ENCODE measurements around the gene C5orf58. TPM values are rescaled to one million over a fixed set of nuclear protein-coding genes. Genes with fewer than 3 reads are reported as not detected.

The C5orf58 gene
- total and polyA plus RNA-seq, 12 donors: 0.39 to 0.80 TPM; not detected in 10

- Histone ChIP-seq H3K27ac (no peak overlapping the region), H3K4me1 (replicated peaks in 1 of 2) (peaks cover 1 to 14% of the 10 kb centered on the region in 2 donors), H3K27me3 (no peaks in the 10 kb centered on the region), H3K36me3 (replicated peaks in 1 of 2) (no peaks in the 10 kb centered on the region), H3K9me3 (replicated peaks in 1 of 3) (no peaks in the 10 kb centered on the region), H3K4me3 (no peak overlapping the region)
- intact Hi-C loops (cut with DNase I): loop anchor here in 1 of 2 donors (10.0 kb wide), 1 partner anchor 141 kb away; no protein-coding TSS in a partner anchor
- 62 to 82% (median 72%) methylated on average over 6 to 8 of the region's 8 CpGs for WGBS, 4 donors
- DNase-seq: peak in 1 of 7 donors; percentile 29
- no peak for TF ChIP-seq POLR2A (IDR thresholded peaks at IDR 0.05)
- no peak for TF ChIP-seq CTCF (IDR thresholded peaks at IDR 0.05)
Measured at GRCh38 chr5:170273968-170274710, 41.4 kb downstream of the C5orf58 start.

DNA sequence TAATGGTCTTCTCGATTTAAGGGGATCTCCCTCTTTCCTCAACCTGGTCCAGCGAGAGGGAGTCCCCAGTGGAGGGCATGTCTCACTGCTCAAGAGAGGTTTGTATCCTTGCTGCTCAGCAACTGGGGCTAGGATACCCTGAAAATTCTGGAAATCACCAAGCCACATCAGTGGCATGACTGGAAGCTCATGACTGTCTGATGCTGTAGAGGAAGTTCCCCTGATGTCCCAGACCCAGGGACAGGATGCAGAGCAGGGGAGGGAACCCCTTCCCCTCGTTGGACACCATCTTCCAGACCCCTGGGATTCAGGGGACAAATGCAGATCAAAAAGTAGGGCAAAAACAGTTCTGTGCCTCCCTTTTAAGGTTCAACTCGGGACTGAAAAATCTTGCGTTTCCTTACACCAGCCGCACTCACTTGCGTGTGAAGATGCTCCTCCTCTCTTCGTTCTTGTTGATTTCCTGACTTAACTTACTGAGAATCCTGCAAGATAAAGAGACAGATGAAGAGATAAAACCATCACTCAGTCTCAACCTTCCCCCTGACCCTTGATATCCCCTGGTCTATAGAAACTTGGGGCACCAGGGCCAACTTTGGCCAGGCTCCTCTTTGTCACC, 42.7 kb downstream of the C5orf58 start:
- no peak for DNase-seq
- no peak overlapping the region for H3K4me3 ChIP-seq
- TF ChIP-seq POLR2A (IDR thresholded peaks at IDR 0.05) (no peak), CTCF (IDR thresholded peaks at IDR 0.05) (no peak)
- peaks cover 4 to 21% of the 10 kb centered on the region in 2 donors for H3K4me1 ChIP-seq (replicated peaks in 1 of 2)
- H3K36me3 ChIP-seq (replicated peaks in 1 of 2): no peaks in the 10 kb centered on the region
- no peaks in the 10 kb centered on the region for H3K27me3 ChIP-seq
- no peak overlapping the region for H3K27ac ChIP-seq
- intact Hi-C loops (cut with DNase I): loop anchor here in 1 of 2 donors (10.0 kb wide), 1 partner anchor 139 kb away; no protein-coding TSS in a partner anchor
- 67 to 76% (median 71%) methylated on average over 6 to 8 of the region's 8 CpGs for WGBS, 4 donors
- H3K9me3 ChIP-seq (replicated peaks in 1 of 3): no peaks in the 10 kb centered on the region

DNA sequence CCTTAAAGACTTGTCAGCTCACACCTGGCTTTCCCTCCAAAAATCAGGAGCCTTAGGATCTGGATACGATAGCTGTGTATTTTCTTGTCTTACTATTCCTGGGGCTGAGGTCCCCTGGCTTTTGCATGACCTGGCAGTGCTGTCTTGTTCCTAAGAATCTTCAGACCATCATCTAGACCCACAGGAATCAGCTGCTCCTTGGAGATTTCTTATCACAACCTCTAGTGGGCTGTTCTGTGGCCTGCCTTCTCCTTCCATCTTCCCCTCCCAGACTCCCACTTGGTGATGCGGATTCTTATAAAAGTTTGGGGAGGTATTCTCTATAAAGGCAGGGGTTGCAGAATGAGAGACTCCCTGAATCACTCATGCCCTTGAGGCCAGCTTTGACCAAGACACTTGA, 43.4 kb downstream of the C5orf58 start:
- no peaks in the 10 kb centered on the region for H3K36me3 ChIP-seq (replicated peaks in 1 of 2)
- no peak for DNase-seq
- H3K4me3 ChIP-seq: no peak overlapping the region
- H3K4me1 ChIP-seq (replicated peaks in 1 of 2): peaks cover 4 to 23% of the 10 kb centered on the region in 2 donors
- no peak for TF ChIP-seq POLR2A (IDR thresholded peaks at IDR 0.05)
- TF ChIP-seq CTCF (IDR thresholded peaks at IDR 0.05): no peak
- H3K27ac ChIP-seq: no peak overlapping the region
- no peaks in the 10 kb centered on the region for H3K27me3 ChIP-seq
- no peaks in the 10 kb centered on the region for H3K9me3 ChIP-seq (replicated peaks in 1 of 3)
- intact Hi-C loops (cut with DNase I): loop anchor here in 1 of 2 donors (10.0 kb wide), 1 partner anchor 139 kb away; no protein-coding TSS in a partner anchor
- 75 to 87% (median 84%) methylated on average over 2 of the region's 2 CpGs for WGBS, 4 donors

DNA sequence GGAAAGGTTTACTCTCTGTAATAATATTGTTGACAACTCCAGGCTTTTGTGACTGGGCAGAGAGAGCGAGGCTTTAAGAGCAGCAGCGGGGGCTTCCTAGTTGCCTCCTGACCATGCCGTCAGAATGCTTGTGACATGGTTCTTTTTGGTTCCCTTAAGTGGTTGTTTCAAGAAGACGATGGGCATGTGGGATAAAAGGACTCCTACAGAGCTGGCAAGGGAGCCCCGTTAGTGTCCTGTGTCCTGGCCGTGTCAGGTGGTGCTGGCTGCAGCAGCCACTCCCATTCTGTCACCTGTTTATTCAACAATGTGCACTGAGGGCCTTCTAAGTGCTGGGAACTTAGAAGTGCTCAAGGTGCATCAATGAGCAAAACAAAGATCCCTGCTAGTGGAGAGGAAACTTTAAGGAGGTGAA, 45.1 kb downstream of the C5orf58 start:
- WGBS, 4 donors: 55 to 66% (median 64%) methylated on average over 5 to 6 of the region's 6 CpGs
- TF ChIP-seq CTCF (IDR thresholded peaks at IDR 0.05) (no peak), POLR2A (IDR thresholded peaks at IDR 0.05) (no peak)
- no peaks in the 10 kb centered on the region for H3K36me3 ChIP-seq (replicated peaks in 1 of 2)

More for the DNA sequence above, 45.1 kb downstream of the C5orf58 start:
- Histone ChIP-seq H3K27ac (peak overlapping the region in 1 of 5 donors; percentile 34), H3K27me3 (no peaks in the 10 kb centered on the region), H3K4me3 (no peak overlapping the region), H3K4me1 (replicated peaks in 1 of 2) (peaks cover 4 to 19% of the 10 kb centered on the region in 2 donors), H3K9me3 (replicated peaks in 1 of 3) (no peaks in the 10 kb centered on the region)
- no peak for DNase-seq
- intact Hi-C loops (cut with DNase I): loop anchor here in 1 of 2 donors (10.0 kb wide), 1 partner anchor 137 kb away; no protein-coding TSS in a partner anchor

All from adrenal gland (tissue), 12 donors.